ENCODE results near the gene REEP1.

The REEP1 gene

GRCh38 chr2:86195808-86196387 lies 141.5 kb downstream of the REEP1 start:
- DNase-seq (ENCODE audit: low read depth in 2 of 2), result no peak

- peak; percentile 88 to 95 for DNase-seq (ENCODE audit: low read depth in 2 of 2)
Observed at GRCh38 chr2:86195055-86195807, 142.2 kb downstream of the REEP1 start, which contains the start of gene IMMT. IMMT (minus strand) TSS chr2:86195462; CDS start chr2:86195382, 80 bp downstream.

- no peak for DNase-seq (ENCODE audit: low read depth in 2 of 2)
Observed at GRCh38 chr2:86194751-86195054, 142.7 kb downstream of the REEP1 start.

GRCh38 chr2:86193901-86194567 lies 143.4 kb downstream of the REEP1 start:
- DNase-seq (ENCODE audit: low read depth in 2 of 2), result no peak

- DNase-seq (ENCODE audit: low read depth in 2 of 2), result no peak
Observed at GRCh38 chr2:86189782-86190416, 147.5 kb downstream of the REEP1 start.

- no peak for DNase-seq (ENCODE audit: low read depth in 2 of 2)
Observed at GRCh38 chr2:86186431-86186830, 151.0 kb downstream of the REEP1 start.

- DNase-seq (ENCODE audit: low read depth in 2 of 2), result no peak
Observed at GRCh38 chr2:86185517-86186212, 151.8 kb downstream of the REEP1 start.

- DNase-seq (ENCODE audit: low read depth in 2 of 2), result no peak
Observed at GRCh38 chr2:86176597-86176996, 160.8 kb downstream of the REEP1 start.

- no peak for DNase-seq (ENCODE audit: low read depth in 2 of 2)
Observed at GRCh38 chr2:86175828-86176227, 161.6 kb downstream of the REEP1 start.

- no peak for DNase-seq (ENCODE audit: low read depth in 2 of 2)
Observed at GRCh38 chr2:86174445-86174844, 163.0 kb downstream of the REEP1 start.

GRCh38 chr2:86172610-86173009 lies 164.8 kb downstream of the REEP1 start:
- DNase-seq (ENCODE audit: low read depth in 2 of 2), result no peak

- no peak for DNase-seq (ENCODE audit: low read depth in 2 of 2)
Observed at GRCh38 chr2:86171295-86171694, 166.1 kb downstream of the REEP1 start.

GRCh38 chr2:86170449-86170848 lies 167.0 kb downstream of the REEP1 start:
- DNase-seq (ENCODE audit: low read depth in 2 of 2), result no peak

Data from activated CD4-positive, alpha-beta T cell treated with anti-CD3 and anti-CD28 coated beads for 24 hours (primary cell).